Hepatocyte (in vitro differentiated cells): ENCODE measurements around the gene IGSF5. TPM values are rescaled to one million over a fixed set of nuclear protein-coding genes. Genes with fewer than 3 reads are reported as not detected.
A peak's percentile ranks its signal among the peaks of the same experiment; 100 is the strongest.

ENCODE experiments used
- DNase-seq: peaks from one replicate; pipeline ENCODE4 v3.0.0-alpha.2; 2016; ENCODE audit warnings: low spot score
- H2AFZ ChIP-seq: fragments of 200-600 bp; sonication (generic); 2 replicates; pipeline ENCODE4 v1.6.0; 2016; ENCODE audit warnings: antibody characterized with exemption, mild to moderate bottlenecking
- H3K27ac ChIP-seq: fragments of 200-600 bp; sonication (generic); 2 replicates; pipeline ENCODE4 v1.5.1; 2016; ENCODE audit warnings: mild to moderate bottlenecking
- H3K27me3 ChIP-seq: fragments of 200-600 bp; sonication (generic); 2 replicates; pipeline ENCODE4 v1.6.1; 2016
- H3K36me3 ChIP-seq: fragments of 200-600 bp; sonication (generic); replicated peaks from 2 replicates; pipeline ENCODE4 v1.5.1; 2016; ENCODE audit warnings: low read depth; ENCODE audit not compliant: insufficient read depth
- H3K4me1 ChIP-seq: fragments of 200-600 bp; sonication (generic); 2 replicates; pipeline ENCODE4 v1.5.1; 2016; ENCODE audit warnings: mild to moderate bottlenecking, moderate library complexity; ENCODE audit not compliant: insufficient read depth
- H3K4me2 ChIP-seq: fragments of 200-600 bp; sonication (generic); 2 replicates; pipeline ENCODE4 v1.6.0; 2016
- H3K4me3 ChIP-seq: fragments of 200-600 bp; sonication (generic); 2 replicates; pipeline ENCODE4 v1.5.1; 2016; ENCODE audit warnings: mild to moderate bottlenecking
- H3K79me2 ChIP-seq: fragments of 200-600 bp; sonication (generic); 2 replicates; pipeline ENCODE4 v1.6.0; 2017; ENCODE audit warnings: mild to moderate bottlenecking
- H3K9me2 ChIP-seq: fragments of 200-600 bp; sonication (generic); replicated peaks from 2 replicates; pipeline ENCODE4 v1.6.0; 2017; ENCODE audit warnings: mild to moderate bottlenecking; ENCODE audit not compliant: insufficient read depth
- H3K9me3 ChIP-seq: fragments of 200-600 bp; sonication (generic); 2 replicates; pipeline ENCODE4 v1.5.1; 2016; ENCODE audit warnings: low read depth, mild to moderate bottlenecking
- H4K20me1 ChIP-seq: fragments of 200-600 bp; sonication (generic); 2 replicates; pipeline ENCODE4 v1.6.0; 2016; ENCODE audit warnings: mild to moderate bottlenecking; ENCODE audit not compliant: insufficient read depth, poor library complexity, severe bottlenecking
- CTCF ChIP-seq: fragments of 200-600 bp; sonication (generic); IDR thresholded peaks from 2 replicates; pipeline ENCODE4 v1.5.1; 2016; ENCODE audit warnings: antibody characterized with exemption, mild to moderate bottlenecking; ENCODE audit not compliant: poor library complexity
- EZH2 ChIP-seq: fragments of 200-600 bp; sonication (generic); IDR thresholded peaks from 2 replicates; pipeline ENCODE4 v1.6.1; 2016; ENCODE audit warnings: antibody characterized with exemption, mild to moderate bottlenecking, borderline replicate concordance
- EZH2phosphoT487 ChIP-seq: fragments of 200-600 bp; sonication (generic); IDR thresholded peaks from one replicate; pipeline ENCODE4 v1.6.1; 2018; ENCODE audit warnings: antibody characterized with exemption, mild to moderate bottlenecking, low read depth, moderate library complexity; ENCODE audit not compliant: unreplicated experiment, severe bottlenecking
- WGBS: methylation state at CpG from one replicate; pipeline ENCODE4 v1.1.6; 2016; ENCODE audit warnings: low lambda C conversion rate; ENCODE audit errors: missing lambda C conversion rate; 5-methylcytosine and 5-hydroxymethylcytosine counted together
- polyA plus RNA-seq: library from polyadenylated mRNA; unstranded; fragments of >200 nt; fragmentation: Nextera tagmentation; extraction: Ambion mirVana; gene quantifications from 2 replicates; pipeline ENCODE4 v1.2.1, GENCODE V29; 2016
- total RNA-seq: library from RNA; depleted of rRNA; stranded (reverse); fragments of >200 nt; gene quantifications from 2 replicates; pipeline ENCODE4 v1.2.3, GENCODE V29; 2014

Gene IGSF5
- total and polyA plus RNA-seq, 2 experiments from 2014 or later, result 0.10 TPM; not detected in 1

GRCh38 chr21:39721885-39722284 is 23.1 kb upstream of the IGSF5 start:
- Histone ChIP-seq H3K27me3 (no peaks in the 10 kb centered on the region), H3K4me3 (no peak overlapping the region), H3K27ac (peak overlapping the region; percentile 61), H3K4me2 (no peak overlapping the region), H3K9me3 (no peaks in the 10 kb centered on the region), H3K4me1 (no peaks in the 10 kb centered on the region), H3K36me3 (no peaks in the 10 kb centered on the region), H2AFZ (no peak overlapping the region), H3K9me2 (no peaks in the 10 kb centered on the region), H3K79me2 (no peaks in the 10 kb centered on the region), H4K20me1 (no peaks in the 10 kb centered on the region)
- peak; percentile 30 for DNase-seq
- TF ChIP-seq CTCF, result no peak
- WGBS, result 93% methylated on average over 1 of the region's 1 CpG

- 87% methylated on average over 5 of the region's 5 CpGs for WGBS
- H3K27ac ChIP-seq, result no peak overlapping the region
- no peaks in the 10 kb centered on the region for H4K20me1 ChIP-seq
- no peaks in the 10 kb centered on the region for H3K36me3 ChIP-seq
- H3K4me2 ChIP-seq, result no peak overlapping the region
- no peak for DNase-seq
- H3K79me2 ChIP-seq, result no peaks in the 10 kb centered on the region
- H3K4me3 ChIP-seq, result no peak overlapping the region
- no peaks in the 10 kb centered on the region for H3K27me3 ChIP-seq
- H3K9me3 ChIP-seq, result no peaks in the 10 kb centered on the region
- no peak for TF ChIP-seq EZH2phosphoT487
- no peak for TF ChIP-seq EZH2
- H3K4me1 ChIP-seq, result no peaks in the 10 kb centered on the region
- no peak overlapping the region for H2AFZ ChIP-seq
- no peaks in the 10 kb centered on the region for H3K9me2 ChIP-seq
Observed at GRCh38 chr21:39724944-39725343, 20.0 kb upstream of the IGSF5 start.

- H3K4me2 ChIP-seq, result no peak overlapping the region
- H3K27me3 ChIP-seq, result no peaks in the 10 kb centered on the region
- H2AFZ ChIP-seq, result no peak overlapping the region
- H4K20me1 ChIP-seq, result no peaks in the 10 kb centered on the region
- H3K4me1 ChIP-seq, result no peaks in the 10 kb centered on the region
- no peak overlapping the region for H3K4me3 ChIP-seq
- H3K27ac ChIP-seq, result no peak overlapping the region
- WGBS, result 95% methylated on average over 7 of the region's 7 CpGs
- no peaks in the 10 kb centered on the region for H3K9me2 ChIP-seq
- no peaks in the 10 kb centered on the region for H3K79me2 ChIP-seq
- H3K9me3 ChIP-seq, result no peaks in the 10 kb centered on the region
- DNase-seq, result no peak
- no peak for TF ChIP-seq EZH2phosphoT487
- peak; percentile 35 for TF ChIP-seq CTCF
- no peaks in the 10 kb centered on the region for H3K36me3 ChIP-seq
Observed at GRCh38 chr21:39726133-39726532, 18.9 kb upstream of the IGSF5 start.

- no peaks in the 10 kb centered on the region for H3K27me3 ChIP-seq
- TF ChIP-seq EZH2phosphoT487, result no peak
- TF ChIP-seq CTCF, result no peak
- TF ChIP-seq EZH2, result no peak
Observed at GRCh38 chr21:39727401-39728120, 17.4 kb upstream of the IGSF5 start.

More at GRCh38 chr21:39727401-39728120, 17.4 kb upstream of the IGSF5 start:
- H3K36me3 ChIP-seq, result no peaks in the 10 kb centered on the region
- H3K9me2 ChIP-seq, result no peaks in the 10 kb centered on the region
- H3K4me3 ChIP-seq, result no peak overlapping the region
- H4K20me1 ChIP-seq, result no peaks in the 10 kb centered on the region
- no peaks in the 10 kb centered on the region for H3K4me1 ChIP-seq
- no peak overlapping the region for H3K4me2 ChIP-seq
- no peaks in the 10 kb centered on the region for H3K79me2 ChIP-seq
- no peak overlapping the region for H2AFZ ChIP-seq
- no peak overlapping the region for H3K27ac ChIP-seq
- 88% methylated on average over 15 of the region's 15 CpGs for WGBS
- no peaks in the 10 kb centered on the region for H3K9me3 ChIP-seq
- DNase-seq, result no peak
